HG03442 (cell line): ENCODE measurements around the gene HS1BP3.

ENCODE experiments used
- ATAC-seq: cut with Tn5 transposase; IDR thresholded peaks from one replicate; pipeline ENCODE4 v1.9.1; 2021; ENCODE audit warnings: mild to moderate bottlenecking, moderate library complexity; ENCODE audit not compliant: unreplicated experiment

Gene HS1BP3

GRCh38 chr2:20588918-20589871 lies 61.7 kb downstream of the HS1BP3 start:
- ATAC-seq: no peak

GRCh38 chr2:20585710-20586594 lies 64.9 kb downstream of the HS1BP3 start:
- no peak for ATAC-seq

GRCh38 chr2:20585359-20585709 lies 65.6 kb downstream of the HS1BP3 start:
- no peak for ATAC-seq

- no peak for ATAC-seq
Observed at GRCh38 chr2:20584399-20585358, 66.2 kb downstream of the HS1BP3 start.

- ATAC-seq: no peak
Observed at GRCh38 chr2:20584045-20584398, 66.9 kb downstream of the HS1BP3 start.

GRCh38 chr2:20583425-20583881 lies 67.4 kb downstream of the HS1BP3 start:
- ATAC-seq: no peak

GRCh38 chr2:20582600-20583221 lies 68.2 kb downstream of the HS1BP3 start:
- no peak for ATAC-seq

GRCh38 chr2:20580690-20581437 lies 70.0 kb downstream of the HS1BP3 start:
- ATAC-seq: no peak

- no peak for ATAC-seq
Observed at GRCh38 chr2:20579866-20580265, 71.0 kb downstream of the HS1BP3 start.

GRCh38 chr2:20578895-20579825 lies 71.7 kb downstream of the HS1BP3 start:
- ATAC-seq: peak; percentile 63

- no peak for ATAC-seq
Observed at GRCh38 chr2:20578266-20578894, 72.5 kb downstream of the HS1BP3 start.

GRCh38 chr2:20577495-20578235 lies 73.2 kb downstream of the HS1BP3 start:
- no peak for ATAC-seq

- ATAC-seq: peak; percentile 66
Observed at GRCh38 chr2:20576598-20577115, 74.2 kb downstream of the HS1BP3 start.

- no peak for ATAC-seq
Observed at GRCh38 chr2:20575935-20576597, 74.8 kb downstream of the HS1BP3 start.

- ATAC-seq: no peak
Observed at GRCh38 chr2:20575414-20575813, 75.5 kb downstream of the HS1BP3 start.

GRCh38 chr2:20574930-20575329 lies 76.0 kb downstream of the HS1BP3 start:
- ATAC-seq: no peak
